MCF 10A (cell line): ENCODE results near the gene DCHS2. TPM values are rescaled to one million over a fixed set of nuclear protein-coding genes. Genes with fewer than 3 reads are reported as not detected.

Experiments
- BruUV-seq: library from RNA; stranded (reverse); fragments of 400-500 nt; replicated peaks from 2 replicates; lab custom pipeline; 2021; lab: Mats Ljungman, UMichigan
- CTCF ChIA-PET: fragments of 300-600 bp; sonication (Branson Sonifier 250); formaldehyde crosslinking; extraction: SDS; loops from one replicate; lab custom pipeline; 2021; ENCODE audit warnings: antibody characterized with exemption, inconsistent platforms; lab: Yijun Ruan, JAX
- POLR2A ChIA-PET: fragments of 300-600, 350-650 bp; sonication (Branson Sonifier 250); formaldehyde crosslinking; extraction: SDS; loops from one replicate; lab custom pipeline; 2020; ENCODE audit warnings: antibody characterized with exemption, inconsistent platforms; lab: Yijun Ruan, JAX
- DNase-seq: peaks from one replicate; pipeline ENCODE4 v3.0.0-alpha.2; 2018; ENCODE audit not compliant: unreplicated experiment
- H3K27ac Mint-ChIP-seq: one replicate; pipeline ENCODE4 v1.8.0; 2022; ENCODE audit warnings: mild to moderate bottlenecking, low read depth, mixed read lengths; ENCODE audit not compliant: unreplicated experiment
- H3K27me3 Mint-ChIP-seq: one replicate; pipeline ENCODE4 v1.8.0; 2022; ENCODE audit warnings: mixed read lengths; ENCODE audit not compliant: insufficient read depth, unreplicated experiment
- H3K36me3 Mint-ChIP-seq: one replicate; pipeline ENCODE4 v1.8.0; 2022; ENCODE audit warnings: mild to moderate bottlenecking, moderate library complexity, mixed read lengths; ENCODE audit not compliant: insufficient read depth, unreplicated experiment
- H3K4me1 Mint-ChIP-seq: one replicate; pipeline ENCODE4 v1.8.0; 2022; ENCODE audit warnings: mixed read lengths; ENCODE audit not compliant: insufficient read depth, unreplicated experiment
- H3K4me3 Mint-ChIP-seq: one replicate; pipeline ENCODE4 v1.8.0; 2022; ENCODE audit warnings: mild to moderate bottlenecking, moderate library complexity, mixed read lengths; ENCODE audit not compliant: unreplicated experiment
- H3K9me3 Mint-ChIP-seq: one replicate; pipeline ENCODE4 v1.8.0; 2022; ENCODE audit warnings: mixed read lengths; ENCODE audit not compliant: unreplicated experiment
- CTCF ChIP-seq: fragments of 200-600 bp; IDR thresholded peaks from one replicate; pipeline ENCODE4 v1.8.0; 2022; ENCODE audit warnings: antibody characterized with exemption, mild to moderate bottlenecking; ENCODE audit not compliant: unreplicated experiment
- intact Hi-C: fragments of 100-400 bp; cut with micrococcal nuclease; formaldehyde crosslinking; loops from 2 replicates; pipeline ENCODE4 v1.14.1; 2022
- total RNA-seq: library from RNA; stranded (reverse); gene quantifications from 2 replicates; pipeline ENCODE4 v1.2.3, GENCODE V29; 2022

Gene DCHS2
- total RNA-seq, 1 experiment from 2014 or later: 0.02 TPM

DNA sequence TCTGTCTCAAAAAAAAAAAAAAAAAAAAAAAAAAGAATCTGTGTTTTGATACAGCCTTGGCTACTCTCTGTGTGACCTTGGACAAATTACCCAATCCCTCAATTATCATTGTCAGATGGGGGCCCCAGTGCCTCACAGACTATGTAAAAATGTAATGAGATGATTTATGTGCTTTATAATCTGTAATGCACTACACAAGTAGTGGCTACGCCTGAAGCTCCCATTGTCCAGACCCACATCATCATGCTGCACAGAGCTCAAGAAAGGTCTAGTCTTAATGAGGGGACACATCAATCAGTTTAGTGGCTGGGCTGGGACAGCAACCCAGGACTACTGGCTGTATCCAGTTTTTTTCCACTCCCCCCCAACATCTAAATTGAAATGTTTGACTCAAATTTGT, 308.3 kb downstream of the DCHS2 start:
- Mint-ChIP-seq H3K9me3 (peaks cover 14% of the 10 kb centered on the region), H3K36me3 (no peaks in the 10 kb centered on the region), H3K4me3 (no peak overlapping the region), H3K4me1 (no peaks in the 10 kb centered on the region), H3K27ac (no peak overlapping the region), H3K27me3 (no peaks in the 10 kb centered on the region)
- no TSS peak for BruUV-seq
- DNase-seq: no peak
- no peak for TF ChIP-seq CTCF
- intact Hi-C loops: no loop called here
- CTCF ChIA-PET: no interaction called here
- POLR2A ChIA-PET: no interaction called here

Other genes starting within 250 kb of the DCHS2 start
- 107 and 136 TPM in 2 replicates for gene PLRG1, start 58.6 kb upstream of the DCHS2 start, total RNA-seq
- gene FGB, start 71.2 kb upstream of the DCHS2 start, total RNA-seq: not detected in 2 replicates
- gene FGA, start 98.9 kb upstream of the DCHS2 start, total RNA-seq: not detected in 2 replicates
- 3.2 and 4.9 TPM in 2 replicates for gene FGG, start 120.9 kb upstream of the DCHS2 start, total RNA-seq